AG08395 (cell line): Measurements from ENCODE around the gene HPSE2.
A peak's percentile ranks its signal among the peaks of the same experiment; 100 is the strongest.
"Not testable (repeated sequence)": the region's sequence is repeated elsewhere in the genome, so short reads cannot be mapped to it uniquely, and the experiment has no call there.

Experiments
- DNase-seq: peaks from one replicate; pipeline ENCODE4 v3.0.0; 2012; ENCODE audit warnings: mixed read lengths, low spot score

HPSE2 gene

DNA sequence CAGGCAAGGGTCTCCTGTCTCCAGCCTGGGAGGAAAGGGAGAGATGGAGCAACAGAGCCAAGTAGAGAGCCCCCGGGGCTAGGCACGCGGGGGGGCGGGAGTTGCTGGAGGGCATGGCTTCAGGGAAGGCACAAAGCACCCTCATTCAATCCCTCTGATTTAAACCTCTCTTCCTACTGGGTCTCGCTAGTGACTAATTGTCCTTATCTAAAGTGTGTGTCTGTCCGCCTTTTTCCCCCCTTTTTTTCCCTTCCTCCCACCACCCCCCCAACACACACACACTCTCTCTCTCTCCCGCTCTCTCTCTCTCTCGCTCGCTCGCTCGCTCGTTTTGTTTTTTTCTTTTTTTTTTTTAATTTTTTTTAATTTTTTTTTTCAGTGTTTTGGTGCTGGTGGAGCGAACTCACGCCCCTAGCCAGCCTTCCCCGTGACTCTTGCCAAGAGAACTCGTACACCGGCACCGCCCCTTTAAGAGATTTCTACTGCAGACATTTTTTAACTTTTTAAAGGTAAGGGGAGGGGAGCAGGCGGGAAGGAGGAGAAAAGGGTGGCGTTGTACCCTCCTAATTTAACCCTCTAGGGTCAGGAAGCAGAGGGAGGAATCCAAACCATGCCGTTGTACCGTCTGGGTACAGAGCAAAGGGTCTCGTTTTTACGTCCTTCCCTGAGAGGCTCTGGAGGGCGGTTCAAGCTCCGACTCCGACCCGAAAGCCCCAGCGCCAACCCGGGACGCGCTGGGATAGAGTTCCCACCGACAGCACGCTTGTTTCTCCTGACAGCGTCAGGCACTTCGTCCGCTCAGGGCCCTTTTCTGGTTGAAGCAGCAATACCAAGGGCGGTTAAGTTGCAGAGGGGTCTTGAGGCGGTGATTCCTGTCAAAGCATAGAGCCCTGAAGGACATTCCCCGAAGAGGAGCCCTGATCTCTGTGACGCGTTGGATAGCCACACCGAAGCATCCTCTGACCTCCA lies at the start of gene HPSE2:
Gene HPSE2 (minus strand): TSS at position 195 of the 969 bp plus-strand sequence.
- no peak for DNase-seq

DNA sequence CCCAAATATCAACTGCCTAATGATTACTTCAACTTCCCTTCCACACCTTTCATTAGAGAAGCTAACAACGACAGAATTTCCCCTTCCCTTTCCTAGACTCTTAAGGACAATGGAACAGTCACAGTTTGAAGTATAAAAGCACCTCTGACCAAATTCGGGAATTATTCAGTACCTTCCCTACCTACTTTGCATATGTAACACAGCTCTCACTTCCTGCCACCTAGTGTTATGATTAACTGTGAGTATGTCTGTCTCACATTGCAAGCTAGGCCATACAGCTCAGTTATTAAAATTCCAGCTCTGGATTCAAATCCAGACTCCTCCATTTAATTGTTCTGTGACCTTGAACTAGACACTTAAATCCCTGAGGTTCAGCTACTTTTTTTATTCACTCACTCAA lies 44.8 kb upstream of the HPSE2 start:
- no peak for DNase-seq

DNA sequence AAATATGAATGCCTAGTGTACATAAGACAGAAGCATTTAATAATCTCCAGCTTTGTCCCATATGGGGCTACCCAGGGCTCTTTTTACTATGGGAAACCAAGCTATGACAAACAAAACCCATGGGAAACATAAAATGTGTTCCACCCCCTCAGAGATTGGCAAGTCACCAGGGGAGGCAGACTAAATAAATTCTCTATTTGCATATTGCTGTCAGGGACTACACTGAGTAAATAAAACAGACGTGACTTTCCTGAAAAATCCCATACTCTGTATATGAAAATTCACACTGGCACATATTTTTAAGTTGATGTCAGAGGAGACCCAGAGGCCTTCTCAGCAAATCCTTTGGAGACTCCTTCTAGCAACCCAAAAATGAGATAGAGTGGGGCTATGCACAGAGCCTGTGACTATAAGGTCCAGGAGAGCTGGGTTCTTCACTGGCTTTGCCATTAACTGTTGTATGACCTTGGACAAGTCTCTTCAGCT lies 44.0 kb upstream of the HPSE2 start:
- DNase-seq, result peak; percentile 35

DNA sequence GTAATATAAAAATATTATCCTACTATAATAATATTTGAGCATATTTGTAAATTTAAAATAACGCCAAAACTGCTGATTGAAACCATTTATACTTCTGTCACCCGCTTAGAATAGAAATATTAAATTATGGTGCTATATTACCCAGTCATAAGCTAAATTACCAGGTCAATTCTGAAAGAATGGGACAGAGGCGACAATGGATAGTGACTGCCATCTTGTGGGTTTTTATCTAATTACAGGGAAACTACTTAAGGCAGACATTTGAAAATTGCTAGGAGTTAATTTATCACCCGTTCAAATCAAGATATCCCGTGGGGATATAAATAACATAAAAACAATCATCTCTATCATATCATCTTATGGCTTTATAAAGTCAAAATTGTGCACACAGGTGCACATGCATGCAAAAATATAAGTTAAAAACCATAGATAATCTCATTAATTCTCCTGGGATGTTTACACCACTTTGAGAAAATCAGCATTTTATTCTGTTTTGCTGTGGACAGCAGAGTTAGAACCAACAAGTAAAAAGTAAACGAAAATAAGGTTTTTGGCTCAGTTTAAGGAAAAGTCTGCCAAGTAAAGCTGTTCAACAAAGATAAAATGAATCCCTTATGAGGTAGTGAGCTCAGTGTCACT lies 41.3 kb upstream of the HPSE2 start:
- no peak for DNase-seq

DNA sequence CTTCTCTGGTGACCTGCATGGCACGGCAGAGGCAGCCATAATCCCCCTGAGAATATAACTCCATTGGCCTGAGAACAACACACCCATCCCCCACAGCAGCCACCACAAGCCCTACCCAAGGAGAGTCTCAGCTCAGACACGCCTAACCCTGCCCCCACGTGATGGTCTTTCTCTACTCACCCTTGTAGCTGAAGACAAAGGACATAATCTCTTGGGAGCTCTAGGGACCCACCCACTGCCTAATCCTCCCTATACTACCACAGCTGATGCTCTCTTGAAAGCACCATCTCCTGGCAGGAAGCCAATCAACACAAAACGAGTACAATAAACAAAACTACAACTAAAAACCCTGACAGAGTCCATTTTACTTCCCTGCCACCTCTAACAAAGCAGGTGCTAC lies 30.7 kb upstream of the HPSE2 start:
- DNase-seq, result no peak

DNA sequence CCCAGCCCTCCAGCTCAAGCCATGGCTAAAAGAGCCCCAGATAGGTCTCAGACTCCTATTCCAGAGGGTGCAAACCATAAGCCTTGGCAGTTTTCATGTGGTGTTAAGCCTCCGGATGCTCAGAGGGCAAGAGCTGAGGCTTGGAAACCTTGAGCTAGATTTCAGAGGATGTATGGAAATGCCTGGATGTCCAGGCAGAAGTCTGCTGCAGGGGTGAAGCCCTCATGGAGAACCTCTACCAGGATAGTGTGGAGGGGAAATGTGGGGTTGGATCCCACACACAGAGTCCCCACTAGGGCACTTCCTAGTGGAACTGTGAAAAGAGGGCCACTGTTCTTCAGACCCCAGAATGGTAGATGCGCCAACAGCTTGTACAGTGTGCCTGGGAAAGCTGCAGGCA lies 13.2 kb upstream of the HPSE2 start:
- no peak for DNase-seq

DNA sequence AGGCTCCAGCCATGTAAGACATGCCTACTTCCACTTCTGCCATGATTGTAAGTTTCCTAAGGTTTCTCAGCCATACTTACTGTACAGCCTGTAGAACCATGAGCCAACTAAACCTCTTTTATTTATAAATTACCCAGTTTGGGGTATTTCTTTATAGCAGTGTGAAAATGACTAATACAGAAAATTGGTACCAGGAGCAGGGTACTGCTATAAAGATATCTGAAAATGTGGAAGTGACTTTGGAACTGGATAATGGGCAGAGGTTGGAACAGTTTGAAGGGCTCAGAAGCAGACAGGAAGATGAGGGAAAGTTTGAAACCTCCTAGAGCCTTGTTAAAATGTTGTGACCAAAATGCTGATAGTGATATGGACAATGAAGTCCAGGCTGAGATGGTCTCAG lies 12.2 kb upstream of the HPSE2 start:
- DNase-seq, result not testable (repeated sequence)

DNA sequence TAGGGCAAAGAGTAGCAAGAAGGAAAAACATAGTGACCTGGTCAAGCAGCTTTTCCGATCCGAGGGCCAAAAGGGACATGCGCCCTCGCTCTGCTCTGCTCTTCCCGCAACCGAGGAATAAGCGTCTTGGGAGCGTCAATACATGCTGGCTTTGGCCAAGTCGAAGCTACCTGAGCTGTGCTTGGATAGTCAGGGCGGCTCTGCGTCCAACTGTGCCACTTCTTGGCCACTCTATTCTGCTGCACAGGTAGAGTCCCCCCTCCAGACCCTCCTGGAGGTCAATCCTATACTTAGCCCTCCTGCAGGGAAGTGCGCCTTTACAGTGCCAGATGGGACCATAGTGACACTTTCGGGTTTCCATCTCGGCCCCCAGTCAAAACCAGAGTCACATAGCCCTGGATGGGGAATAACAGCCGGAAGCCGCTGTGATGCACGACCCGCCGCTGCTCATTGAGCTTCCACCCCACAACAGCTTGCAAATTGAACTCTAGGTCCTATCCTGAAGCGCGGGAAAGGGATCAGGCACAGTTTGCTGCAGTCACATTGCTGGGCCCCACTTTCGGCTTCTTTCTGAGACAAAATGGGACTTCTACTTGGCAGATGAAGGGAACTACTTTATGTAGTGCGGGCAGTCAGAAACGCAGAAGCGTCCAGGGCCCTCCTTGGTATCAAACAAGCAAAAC lies 1.1 kb upstream of the HPSE2 start:
- no peak for DNase-seq

DNA sequence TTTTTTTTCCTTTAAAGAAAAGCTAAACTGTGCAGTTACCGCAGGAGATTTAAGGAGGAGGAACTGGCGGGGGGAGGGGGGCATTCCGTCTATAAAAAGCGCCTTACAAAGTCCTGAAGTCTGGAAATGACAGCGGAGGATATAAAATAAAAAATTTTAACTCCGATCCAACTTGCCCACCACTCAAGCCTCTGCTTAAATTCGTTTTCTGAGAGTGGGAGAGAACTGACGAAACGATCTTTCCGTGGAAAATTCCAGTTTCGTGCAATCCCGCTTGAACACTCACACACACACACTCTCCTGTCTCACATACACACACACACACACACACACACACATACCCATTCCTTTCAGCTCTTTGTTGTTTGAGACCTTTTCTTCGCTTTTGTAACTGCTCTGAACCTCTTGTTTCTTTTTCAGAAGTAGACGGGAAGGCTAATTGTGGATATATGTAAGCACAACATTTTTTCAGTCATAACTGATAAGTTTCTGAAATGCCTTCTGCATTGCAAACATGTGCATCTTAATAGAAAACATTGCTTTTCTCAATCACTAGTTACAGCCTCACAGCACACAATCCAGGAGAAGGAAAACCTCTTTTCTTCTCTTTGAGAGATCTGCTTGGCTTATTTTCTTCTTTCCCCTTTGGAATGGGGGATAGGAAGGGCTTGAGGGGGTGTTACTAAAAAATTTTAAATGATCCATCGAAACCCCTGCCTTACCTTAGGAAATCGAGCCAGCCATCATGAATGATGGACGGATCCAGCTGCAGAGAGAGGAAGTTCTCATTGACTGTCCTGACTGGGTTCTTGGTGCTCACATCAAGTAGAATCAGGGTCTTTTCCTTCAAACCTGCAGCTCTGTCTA lies 628 bp downstream of the HPSE2 start:
- no peak for DNase-seq

DNA sequence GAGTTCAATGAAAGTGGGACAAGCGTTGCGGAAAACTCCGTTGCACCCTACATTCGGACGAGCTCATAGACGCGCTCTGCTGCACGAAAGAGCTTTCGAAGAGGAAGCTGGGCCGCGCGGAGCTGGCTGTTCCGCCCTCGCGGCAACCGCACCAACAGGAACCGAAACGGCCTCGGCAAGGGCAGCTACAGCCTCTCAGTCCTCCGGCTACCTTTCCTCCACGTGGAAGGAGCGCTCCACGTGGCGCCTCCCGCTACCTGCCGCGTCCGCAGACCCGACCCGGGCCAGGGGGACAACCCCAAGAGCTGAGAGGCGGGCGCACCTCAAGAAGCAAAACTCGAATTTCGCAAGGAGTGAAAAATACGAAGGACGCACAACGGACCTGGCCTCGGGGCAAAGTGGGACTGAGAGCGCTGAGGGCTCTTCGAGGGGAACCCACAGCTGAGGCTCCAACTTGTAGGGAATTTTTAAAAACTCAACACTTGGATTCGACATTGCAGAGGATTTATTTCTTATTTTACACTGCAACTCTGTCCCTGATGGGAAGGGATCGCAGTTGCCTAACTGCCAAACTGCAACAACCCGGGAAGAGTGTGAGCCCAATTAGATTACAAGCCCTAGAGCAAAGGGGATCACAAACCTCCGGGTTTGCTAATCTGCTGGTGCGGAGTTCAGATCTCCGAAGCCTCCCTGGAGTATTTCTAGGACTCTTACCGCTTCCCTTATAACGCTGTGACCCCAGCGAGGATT lies 1.4 kb downstream of the HPSE2 start:
- peak; percentile 46 for DNase-seq

DNA sequence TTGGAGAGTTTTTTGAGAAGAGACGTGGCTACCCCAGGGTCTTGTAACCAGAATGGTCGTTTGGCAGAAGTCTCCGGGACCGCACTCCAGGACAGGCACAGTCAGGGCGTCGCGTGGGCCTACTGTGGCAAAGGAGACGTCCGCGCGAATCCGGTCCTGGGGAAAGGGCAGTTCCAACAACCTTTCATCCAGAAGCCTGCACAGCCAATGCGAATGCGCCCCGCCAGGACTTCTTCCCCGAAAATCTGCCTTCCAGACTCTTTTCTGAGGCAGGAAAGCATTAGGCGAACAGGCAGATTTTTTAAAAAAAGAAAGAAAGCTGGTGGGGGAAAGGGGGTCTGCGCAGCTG lies 2.0 kb downstream of the HPSE2 start:
- no peak for DNase-seq

DNA sequence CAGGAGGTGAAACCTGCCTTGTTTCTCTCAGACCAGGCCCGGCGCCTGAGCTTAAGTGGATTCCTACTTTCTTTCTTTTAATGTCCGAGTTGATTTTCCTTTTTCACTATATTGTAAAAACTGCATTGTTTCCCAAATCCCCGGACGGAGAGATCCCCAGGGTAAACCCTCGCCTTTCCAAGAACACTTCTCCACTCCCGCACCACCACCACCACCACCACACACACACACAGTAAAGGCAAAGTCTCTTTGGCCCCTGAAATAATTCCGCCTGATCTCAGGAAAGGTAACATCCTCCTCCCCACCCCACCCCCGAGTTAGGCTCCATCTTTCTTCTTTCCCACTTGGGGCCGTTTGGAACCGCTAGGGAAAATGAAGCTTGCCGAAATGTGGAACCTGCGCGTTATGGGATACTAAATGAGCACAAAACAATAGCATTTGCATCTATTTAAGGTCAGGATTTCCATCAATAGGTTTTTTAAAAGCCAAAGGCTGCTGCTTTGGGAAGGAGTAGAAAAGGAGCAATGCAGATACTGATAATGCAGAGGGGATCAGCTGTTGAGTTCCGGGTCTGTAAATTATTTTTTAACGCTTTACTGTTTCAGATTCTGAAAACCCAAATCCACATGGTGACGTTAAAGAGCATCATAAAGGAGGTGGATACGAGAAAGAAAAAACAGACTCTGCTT lies 2.5 kb downstream of the HPSE2 start:
- DNase-seq, result no peak

DNA sequence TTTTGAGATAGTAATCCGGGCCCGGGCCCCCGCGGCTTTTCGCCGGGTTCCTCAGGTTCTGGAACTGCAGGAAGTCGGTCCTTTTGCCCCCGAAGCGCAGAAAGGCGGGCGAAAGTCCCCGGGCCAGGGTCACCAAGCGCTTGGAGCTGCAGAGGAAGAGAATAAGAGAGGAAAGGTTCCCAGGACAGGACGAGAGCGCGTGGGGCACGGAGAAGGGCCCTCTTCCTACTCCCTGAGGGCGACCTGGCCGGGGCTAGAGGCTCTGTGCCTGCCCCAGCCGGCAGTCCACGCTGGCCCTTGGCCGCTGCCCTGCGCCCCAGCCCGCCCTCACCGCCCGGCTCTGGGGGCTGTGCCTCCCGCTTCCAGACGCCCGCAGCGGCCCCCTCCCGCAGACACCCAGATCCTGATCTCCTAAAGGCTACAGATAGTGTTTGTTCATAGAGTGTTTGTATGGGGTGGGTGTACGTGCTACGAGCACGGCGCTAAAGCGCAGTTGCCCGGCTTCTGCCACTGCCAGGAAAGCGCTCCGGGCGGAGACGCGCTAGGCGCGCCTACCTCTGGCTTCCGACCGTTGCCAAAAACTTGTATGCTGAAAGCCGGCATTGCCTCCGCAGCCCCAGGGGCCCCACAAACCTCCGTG lies 3.2 kb downstream of the HPSE2 start:
- no peak for DNase-seq

DNA sequence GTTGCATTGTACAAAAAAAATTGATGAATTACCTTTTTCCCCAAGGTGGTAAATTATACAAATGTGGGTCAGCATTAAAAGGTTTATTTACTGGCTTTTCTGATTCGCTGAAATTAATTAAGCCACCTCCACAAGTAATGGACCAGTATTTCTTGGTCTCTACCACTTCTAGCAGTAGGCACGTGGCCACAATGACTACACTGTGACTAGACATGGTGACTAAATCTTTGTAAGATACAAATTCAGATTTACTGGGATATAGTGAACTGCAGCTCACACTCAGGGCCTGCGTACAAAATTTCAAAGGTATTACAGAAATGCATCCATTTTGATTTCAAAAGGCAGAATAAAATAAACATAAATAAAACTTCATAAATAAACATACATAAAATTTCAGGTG lies 10.9 kb downstream of the HPSE2 start:
- DNase-seq, result no peak

DNA sequence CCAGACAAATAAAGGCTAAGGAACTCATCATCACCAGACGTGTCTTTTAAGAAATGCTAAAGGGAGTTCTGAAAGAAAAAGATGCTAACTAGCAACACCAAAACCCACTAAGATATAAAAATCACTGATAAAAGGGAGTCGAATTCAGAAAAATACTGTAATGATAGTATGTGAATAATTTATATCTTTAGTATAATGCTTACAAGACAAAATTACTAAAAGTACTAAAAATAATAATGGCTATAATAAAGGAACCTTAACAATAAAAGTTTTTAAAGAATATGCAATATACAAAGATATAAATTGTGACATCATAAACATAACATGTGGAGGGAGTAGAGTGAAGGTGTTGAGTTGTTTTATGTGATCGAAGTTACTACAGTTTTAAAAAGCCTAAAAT lies 28.3 kb downstream of the HPSE2 start:
- no peak for DNase-seq

DNA sequence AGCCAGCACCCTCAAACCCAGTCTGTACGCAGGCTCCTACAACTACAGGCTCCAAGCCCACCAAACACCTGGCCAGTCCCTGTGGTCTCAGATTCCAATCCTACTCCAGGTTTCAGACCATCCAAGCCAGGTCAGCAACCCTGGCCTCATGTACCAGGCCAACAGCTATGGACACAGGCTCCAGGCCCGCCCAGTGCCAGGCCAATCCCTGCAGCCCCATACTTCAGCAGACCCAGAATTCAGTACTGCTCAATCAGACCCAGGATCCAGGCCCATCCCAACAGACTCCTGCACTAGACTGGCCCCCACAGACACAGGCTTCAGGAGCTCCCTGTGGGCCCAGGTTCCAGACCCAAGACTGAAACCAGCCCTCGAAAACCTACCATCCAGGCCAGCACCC lies 32.3 kb downstream of the HPSE2 start:
- DNase-seq, result no peak

DNA sequence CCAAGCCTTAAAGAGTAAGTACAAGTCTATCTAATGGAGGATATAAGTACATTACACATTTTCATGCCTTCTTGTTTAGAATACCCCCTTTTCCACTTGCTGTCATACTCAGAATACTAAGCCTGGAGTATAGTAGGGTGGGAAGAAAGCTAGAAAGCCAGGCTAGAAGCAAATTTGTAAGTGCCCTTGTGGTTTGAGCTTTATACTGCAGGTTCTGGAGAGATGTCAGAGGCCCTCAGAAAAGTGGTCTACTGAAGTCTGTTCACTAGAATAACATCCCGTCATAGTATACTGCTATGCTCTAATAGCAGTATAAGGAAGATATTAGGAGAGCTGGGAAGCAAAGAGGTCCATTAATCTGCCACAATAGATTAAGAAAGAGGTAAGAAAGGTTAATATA lies 62.7 kb downstream of the HPSE2 start:
- DNase-seq, result no peak

DNA sequence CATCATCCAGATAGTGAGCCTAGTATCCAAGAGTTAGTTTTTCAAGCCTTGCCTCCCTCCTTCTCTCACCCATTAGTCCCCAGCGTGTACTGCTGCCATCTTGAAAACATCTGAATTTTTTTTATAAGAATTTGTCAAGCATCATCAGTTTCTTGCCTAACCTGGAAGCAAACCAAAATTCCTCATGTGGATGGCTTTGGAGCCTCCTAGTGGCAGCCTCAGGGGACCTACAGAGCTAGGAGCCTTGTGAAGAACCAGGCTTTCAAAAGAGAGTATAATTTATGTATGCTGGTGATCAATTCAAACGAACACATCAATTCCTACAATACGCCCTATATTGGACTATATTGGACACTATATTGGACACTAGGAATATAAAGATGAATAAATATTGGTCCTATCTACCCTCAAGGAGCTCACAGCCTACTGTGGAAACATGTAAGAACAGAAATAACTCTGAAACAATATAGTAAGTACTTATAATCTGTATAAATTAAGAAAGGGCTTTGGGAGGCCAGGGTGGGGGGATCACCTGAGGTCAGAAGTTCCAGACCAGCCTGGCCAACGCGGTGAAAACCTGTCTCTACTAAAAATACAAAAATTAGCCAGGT lies 63.4 kb downstream of the HPSE2 start:
- DNase-seq, result peak; percentile 20

DNA sequence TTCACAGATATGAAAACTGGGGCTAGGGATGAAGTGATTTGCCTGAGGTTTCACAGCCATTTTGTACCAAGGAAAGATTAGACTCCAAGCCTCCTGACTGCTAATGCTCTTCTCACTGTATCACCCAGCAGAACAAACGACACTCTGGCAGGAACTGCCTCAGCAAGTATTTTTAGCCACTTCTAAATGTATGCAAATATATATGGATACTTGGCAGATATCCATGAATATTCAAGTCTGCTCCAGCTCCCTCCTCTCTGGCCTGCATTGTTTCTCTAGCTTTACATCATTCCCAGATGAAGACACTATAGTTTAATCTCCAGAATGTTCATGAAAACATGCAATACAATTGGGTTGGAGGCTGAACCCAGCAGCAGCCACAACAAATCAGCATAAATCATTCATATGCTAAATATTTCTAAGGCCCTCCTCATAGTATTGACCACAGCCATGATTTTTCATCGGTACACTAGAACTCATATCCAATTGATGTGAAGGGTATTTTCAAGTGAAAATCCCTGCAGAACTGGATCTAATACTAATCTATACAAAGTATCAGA lies 65.5 kb downstream of the HPSE2 start:
- DNase-seq, result no peak
